ENCODE measurements around the gene SAP30L. TPM values are rescaled to one million over a fixed set of nuclear protein-coding genes. Genes with fewer than 3 reads are reported as not detected.

Gene SAP30L
- total and polyA plus RNA-seq, 4 donors, result 6.3 to 11.1 (median 8.6) TPM

DNA sequence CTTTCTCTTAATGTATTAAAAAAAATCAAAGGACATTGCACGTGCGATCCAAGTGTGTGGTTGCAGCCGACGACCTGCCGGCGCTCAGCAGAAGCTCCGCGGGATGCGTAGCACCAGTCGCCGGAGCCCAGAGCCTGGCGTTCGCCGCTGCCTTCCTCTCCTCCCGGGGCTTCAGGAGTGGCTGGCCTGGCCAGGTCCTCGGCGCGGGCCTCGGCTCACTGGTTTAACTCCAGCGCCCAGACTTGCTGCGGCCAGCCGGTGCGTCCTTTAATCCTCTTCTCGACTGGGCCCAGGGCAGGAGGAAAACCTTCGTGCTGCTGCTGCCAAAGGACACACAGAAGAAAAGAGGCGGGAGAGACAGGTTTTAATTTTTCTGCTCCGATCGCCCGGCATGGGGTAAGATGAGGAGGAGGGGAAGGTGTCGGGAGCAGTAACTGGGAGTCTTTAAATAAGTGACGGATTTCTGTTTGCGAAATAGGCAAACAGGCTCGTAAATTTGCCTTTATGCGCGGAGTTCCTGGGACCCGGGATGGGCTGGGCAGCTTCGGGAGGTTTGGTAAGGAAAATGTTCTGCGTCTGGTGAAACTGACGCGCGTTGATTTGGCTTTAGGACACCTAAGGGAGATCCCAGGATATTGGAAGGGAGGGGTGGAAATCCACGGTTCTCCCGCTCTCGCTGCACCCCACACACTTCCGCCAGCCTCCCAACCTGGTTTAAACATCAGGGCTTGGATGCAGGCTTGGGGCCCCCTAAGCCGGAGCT is 30.0 kb downstream of the SAP30L start:
- WGBS, result 6% methylated on average over 46 of the region's 46 CpGs
- DNase-seq (ENCODE audit: low spot score), result no peak
- H3K9ac ChIP-seq (ENCODE audit: low read depth in 1 of 2, low read length in 2 of 2), result no peak overlapping the region
- H3K27me3 ChIP-seq (ENCODE audit: control insufficient read depth in 4 of 4, insufficient read depth in 4 of 4, low read length in 3 of 4), result peaks cover 3 to 47% (median 28%) of the 10 kb centered on the region in 4 donors
- no peaks in the 10 kb centered on the region for H3K9me3 ChIP-seq (ENCODE audit: control insufficient read depth in 4 of 4, low read length in 3 of 4)
- TF ChIP-seq NR2F2 (IDR thresholded peaks at IDR 0.05) (no peak), SP1 (IDR thresholded peaks at IDR 0.05) (no peak), EGR1 (IDR thresholded peaks at IDR 0.05; ENCODE audit: low read depth in 2 of 2) (no peak), YY1 (IDR thresholded peaks at IDR 0.05) (no peak), FOXA1 (IDR thresholded peaks at IDR 0.05) (no peak), RXRA (IDR thresholded peaks at IDR 0.05) (no peak), TAF1 (conservative IDR thresholded peaks at IDR 0.05) (no peak), FOXA2 (IDR thresholded peaks at IDR 0.05) (no peak), HNF4A (conservative IDR thresholded peaks at IDR 0.05) (no peak), GABPA (IDR thresholded peaks at IDR 0.05 in 1 of 2, conservative IDR thresholded peaks at IDR 0.05 in 1 of 2) (no peak), JUND (IDR thresholded peaks at IDR 0.05) (no peak), RAD21 (IDR thresholded peaks at IDR 0.05) (no peak), HNF4G (IDR thresholded peaks at IDR 0.05) (no peak)
- TF ChIP-seq, protein P1, sequence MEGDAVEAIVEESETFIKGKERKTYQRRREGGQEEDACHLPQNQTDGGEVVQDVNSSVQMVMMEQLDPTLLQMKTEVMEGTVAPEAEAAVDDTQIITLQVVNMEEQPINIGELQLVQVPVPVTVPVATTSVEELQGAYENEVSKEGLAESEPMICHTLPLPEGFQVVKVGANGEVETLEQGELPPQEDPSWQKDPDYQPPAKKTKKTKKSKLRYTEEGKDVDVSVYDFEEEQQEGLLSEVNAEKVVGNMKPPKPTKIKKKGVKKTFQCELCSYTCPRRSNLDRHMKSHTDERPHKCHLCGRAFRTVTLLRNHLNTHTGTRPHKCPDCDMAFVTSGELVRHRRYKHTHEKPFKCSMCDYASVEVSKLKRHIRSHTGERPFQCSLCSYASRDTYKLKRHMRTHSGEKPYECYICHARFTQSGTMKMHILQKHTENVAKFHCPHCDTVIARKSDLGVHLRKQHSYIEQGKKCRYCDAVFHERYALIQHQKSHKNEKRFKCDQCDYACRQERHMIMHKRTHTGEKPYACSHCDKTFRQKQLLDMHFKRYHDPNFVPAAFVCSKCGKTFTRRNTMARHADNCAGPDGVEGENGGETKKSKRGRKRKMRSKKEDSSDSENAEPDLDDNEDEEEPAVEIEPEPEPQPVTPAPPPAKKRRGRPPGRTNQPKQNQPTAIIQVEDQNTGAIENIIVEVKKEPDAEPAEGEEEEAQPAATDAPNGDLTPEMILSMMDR (IDR thresholded peaks at IDR 0.05; ENCODE audit: low read depth, low read length, missing input control), result no peak
- TF ChIP-seq, protein P2, sequence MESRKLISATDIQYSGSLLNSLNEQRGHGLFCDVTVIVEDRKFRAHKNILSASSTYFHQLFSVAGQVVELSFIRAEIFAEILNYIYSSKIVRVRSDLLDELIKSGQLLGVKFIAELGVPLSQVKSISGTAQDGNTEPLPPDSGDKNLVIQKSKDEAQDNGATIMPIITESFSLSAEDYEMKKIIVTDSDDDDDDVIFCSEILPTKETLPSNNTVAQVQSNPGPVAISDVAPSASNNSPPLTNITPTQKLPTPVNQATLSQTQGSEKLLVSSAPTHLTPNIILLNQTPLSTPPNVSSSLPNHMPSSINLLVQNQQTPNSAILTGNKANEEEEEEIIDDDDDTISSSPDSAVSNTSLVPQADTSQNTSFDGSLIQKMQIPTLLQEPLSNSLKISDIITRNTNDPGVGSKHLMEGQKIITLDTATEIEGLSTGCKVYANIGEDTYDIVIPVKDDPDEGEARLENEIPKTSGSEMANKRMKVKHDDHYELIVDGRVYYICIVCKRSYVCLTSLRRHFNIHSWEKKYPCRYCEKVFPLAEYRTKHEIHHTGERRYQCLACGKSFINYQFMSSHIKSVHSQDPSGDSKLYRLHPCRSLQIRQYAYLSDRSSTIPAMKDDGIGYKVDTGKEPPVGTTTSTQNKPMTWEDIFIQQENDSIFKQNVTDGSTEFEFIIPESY (IDR thresholded peaks at IDR 0.05), result no peak
- TF ChIP-seq, protein P3, sequence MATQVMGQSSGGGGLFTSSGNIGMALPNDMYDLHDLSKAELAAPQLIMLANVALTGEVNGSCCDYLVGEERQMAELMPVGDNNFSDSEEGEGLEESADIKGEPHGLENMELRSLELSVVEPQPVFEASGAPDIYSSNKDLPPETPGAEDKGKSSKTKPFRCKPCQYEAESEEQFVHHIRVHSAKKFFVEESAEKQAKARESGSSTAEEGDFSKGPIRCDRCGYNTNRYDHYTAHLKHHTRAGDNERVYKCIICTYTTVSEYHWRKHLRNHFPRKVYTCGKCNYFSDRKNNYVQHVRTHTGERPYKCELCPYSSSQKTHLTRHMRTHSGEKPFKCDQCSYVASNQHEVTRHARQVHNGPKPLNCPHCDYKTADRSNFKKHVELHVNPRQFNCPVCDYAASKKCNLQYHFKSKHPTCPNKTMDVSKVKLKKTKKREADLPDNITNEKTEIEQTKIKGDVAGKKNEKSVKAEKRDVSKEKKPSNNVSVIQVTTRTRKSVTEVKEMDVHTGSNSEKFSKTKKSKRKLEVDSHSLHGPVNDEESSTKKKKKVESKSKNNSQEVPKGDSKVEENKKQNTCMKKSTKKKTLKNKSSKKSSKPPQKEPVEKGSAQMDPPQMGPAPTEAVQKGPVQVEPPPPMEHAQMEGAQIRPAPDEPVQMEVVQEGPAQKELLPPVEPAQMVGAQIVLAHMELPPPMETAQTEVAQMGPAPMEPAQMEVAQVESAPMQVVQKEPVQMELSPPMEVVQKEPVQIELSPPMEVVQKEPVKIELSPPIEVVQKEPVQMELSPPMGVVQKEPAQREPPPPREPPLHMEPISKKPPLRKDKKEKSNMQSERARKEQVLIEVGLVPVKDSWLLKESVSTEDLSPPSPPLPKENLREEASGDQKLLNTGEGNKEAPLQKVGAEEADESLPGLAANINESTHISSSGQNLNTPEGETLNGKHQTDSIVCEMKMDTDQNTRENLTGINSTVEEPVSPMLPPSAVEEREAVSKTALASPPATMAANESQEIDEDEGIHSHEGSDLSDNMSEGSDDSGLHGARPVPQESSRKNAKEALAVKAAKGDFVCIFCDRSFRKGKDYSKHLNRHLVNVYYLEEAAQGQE (IDR thresholded peaks at IDR 0.05), result no peak
- TF ChIP-seq, protein P4, sequence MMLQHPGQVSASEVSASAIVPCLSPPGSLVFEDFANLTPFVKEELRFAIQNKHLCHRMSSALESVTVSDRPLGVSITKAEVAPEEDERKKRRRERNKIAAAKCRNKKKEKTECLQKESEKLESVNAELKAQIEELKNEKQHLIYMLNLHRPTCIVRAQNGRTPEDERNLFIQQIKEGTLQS (IDR thresholded peaks at IDR 0.05), result no peak
- TF ChIP-seq, protein P5, sequence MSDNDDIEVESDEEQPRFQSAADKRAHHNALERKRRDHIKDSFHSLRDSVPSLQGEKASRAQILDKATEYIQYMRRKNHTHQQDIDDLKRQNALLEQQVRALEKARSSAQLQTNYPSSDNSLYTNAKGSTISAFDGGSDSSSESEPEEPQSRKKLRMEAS (IDR thresholded peaks at IDR 0.05), result no peak
- H3K27ac ChIP-seq (ENCODE audit: low read depth in 1 of 2, low read length in 2 of 2), result no peak overlapping the region
- H3K4me1 ChIP-seq (ENCODE audit: control insufficient read depth in 4 of 4, insufficient read depth in 4 of 4, low read length in 3 of 4), result peaks cover 13 to 34% (median 23%) of the 10 kb centered on the region in 4 donors
- peak overlapping the region in 1 of 3 donors; percentile 12 for H3K4me3 ChIP-seq (ENCODE audit: low read depth in 1 of 3, low read length in 3 of 3)
- no peaks in the 10 kb centered on the region for H3K36me3 ChIP-seq (ENCODE audit: control insufficient read depth in 4 of 4, insufficient read depth in 3 of 4, low read depth in 1 of 4, low read length in 3 of 4)
